ENCODE data around the gene NCSTN. TPM values are rescaled to one million over a fixed set of nuclear protein-coding genes. Genes with fewer than 3 reads are reported as not detected.
"Not testable (repeated sequence)": the region's sequence is repeated elsewhere in the genome, so short reads cannot be mapped to it uniquely, and the experiment has no call there.

The NCSTN gene
- total and polyA plus RNA-seq, 4 experiments from 2014 or later: 62.2 to 93.1 (median 68.0) TPM

DNA sequence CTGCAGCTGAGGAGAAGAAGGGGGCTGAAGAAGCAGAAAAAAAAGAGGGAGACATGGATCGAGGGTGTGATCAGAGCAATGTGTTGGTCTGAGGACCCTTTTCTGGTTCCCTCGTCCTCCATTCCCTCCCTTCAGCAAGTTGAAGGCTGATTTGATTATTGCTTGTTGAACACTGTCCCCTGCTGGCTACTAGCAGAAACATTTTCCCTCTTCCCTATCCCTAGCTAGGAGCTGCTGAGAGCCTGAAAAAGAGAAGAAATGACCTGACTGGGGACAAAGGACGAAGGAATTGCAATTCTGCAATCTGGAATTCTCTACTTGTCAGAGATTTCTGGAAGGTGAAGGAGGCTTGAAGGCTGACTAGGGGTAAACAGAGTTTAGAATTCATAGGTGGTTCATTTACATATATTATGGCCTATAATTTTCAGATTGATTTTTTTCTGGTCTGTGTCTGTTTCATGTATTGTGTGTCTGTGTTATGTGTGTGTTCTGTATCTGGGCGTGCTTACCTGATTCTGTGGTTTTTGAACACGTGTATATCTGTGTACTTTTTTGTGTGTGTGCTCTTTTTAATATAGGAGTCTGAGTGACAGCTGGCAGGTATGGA is 33.4 kb downstream of the NCSTN start:
- no peak overlapping the region for H3K4me3 ChIP-seq (ENCODE audit: low read length in 2 of 2)
- peak overlapping the region in 1 of 7 donors; percentile 31 for H3K27ac Mint-ChIP-seq
- H3K36me3 Mint-ChIP-seq: no peaks in the 10 kb centered on the region

DNA sequence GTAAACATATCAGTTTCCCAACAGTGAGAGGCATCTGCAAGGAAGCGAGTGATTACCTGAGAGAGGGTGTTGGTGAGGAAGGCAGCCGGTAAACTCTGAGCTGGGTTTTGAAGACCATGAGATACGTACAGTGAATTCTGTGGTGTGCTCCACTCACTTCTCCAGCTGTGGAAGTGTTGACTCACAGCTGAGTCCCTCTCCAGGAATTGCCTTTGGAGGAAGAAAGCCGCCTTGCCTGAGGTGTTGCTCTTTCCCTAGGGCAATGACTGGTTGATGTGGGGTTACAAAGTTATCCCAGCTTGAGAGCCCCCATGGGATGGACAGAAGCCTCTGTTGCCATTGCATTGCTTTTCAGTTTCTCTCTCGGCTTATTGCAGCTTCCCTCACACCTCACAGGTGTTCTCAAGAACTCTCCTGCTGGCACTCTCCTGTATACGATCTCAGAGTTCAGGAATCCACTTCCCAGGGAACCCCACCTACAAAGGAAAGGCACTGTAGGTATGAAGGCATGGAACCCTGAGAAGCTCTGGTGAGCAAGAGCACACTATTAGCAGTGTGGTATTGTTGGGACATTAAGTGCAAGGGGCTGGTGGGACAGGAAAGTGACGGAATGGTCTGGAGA is 34.5 kb downstream of the NCSTN start:
- Histone ChIP-seq H3K36me3 (ENCODE audit: insufficient read depth, low read length) (no peaks in the 10 kb centered on the region), H3K4me1 (ENCODE audit: insufficient read depth, low read length) (peaks cover 14% of the 10 kb centered on the region), H3K9me3 (ENCODE audit: control insufficient read depth in 1 of 2, low read length in 2 of 2) (no peaks in the 10 kb centered on the region), H3K27me3 (ENCODE audit: insufficient read depth, low read length) (no peaks in the 10 kb centered on the region), H3K27ac (ENCODE audit: low read depth, low read length) (no peak overlapping the region), H3K4me3 (ENCODE audit: low read length in 2 of 2) (no peak overlapping the region)
- Mint-ChIP-seq H3K9me3 (no peaks in the 10 kb centered on the region), H3K27ac (no peak overlapping the region), H3K27me3 (peaks cover 0 to 1% of the 10 kb centered on the region in 2 donors), H3K36me3 (no peaks in the 10 kb centered on the region), H3K4me1 (peaks cover 9 to 16% (median 12%) of the 10 kb centered on the region in 4 donors), H3K4me3 (no peak overlapping the region)
- DNase-seq: no peak
- ChIA-PET CTCF (ENCODE audit: partially characterized antibody) (interaction anchor here (0.9 to 9.9 kb wide), 15 partner anchors 9 to 292 kb away, joined by 3 to 77 read pairs (median 10); partner anchors contain the start of genes CASQ1, NCSTN, NHLH1 and PEX19), POLR2A (ENCODE audit: partially characterized antibody) (interaction anchor here (0.5 to 1.5 kb wide), 2 partner anchors 184 to 858 kb away, joined by 3 read pairs; no protein-coding TSS in a partner anchor)
- intact Hi-C loops (cut with micrococcal nuclease): loop anchor here (5.0 kb wide), 3 partner anchors 290 to 440 kb away; no protein-coding TSS in a partner anchor

More for the DNA sequence above, 33.4 kb downstream of the NCSTN start:
- ChIA-PET CTCF (ENCODE audit: partially characterized antibody) (interaction anchor here (0.5 to 9.9 kb wide), 21 partner anchors 8 to 299 kb away, joined by 3 to 77 read pairs (median 5); partner anchors contain the start of genes CASQ1, IGSF8, NCSTN and NHLH1), POLR2A (ENCODE audit: partially characterized antibody) (interaction anchor here (1.5 kb wide), 1 partner anchor 183 kb away, joined by 3 read pairs; no protein-coding TSS in a partner anchor)
- Mint-ChIP-seq H3K4me1 (peaks cover 9 to 16% (median 12%) of the 10 kb centered on the region in 4 donors), H3K9me3 (no peaks in the 10 kb centered on the region), H3K27me3 (peaks cover 0 to 1% of the 10 kb centered on the region in 2 donors), H3K4me3 (peak overlapping the region in 3 of 8 donors; percentile 17 to 62 (median 48))
- intact Hi-C loops (cut with micrococcal nuclease): loop anchor here (1.0 to 5.0 kb wide), 5 partner anchors 183 to 439 kb away; no protein-coding TSS in a partner anchor
- Histone ChIP-seq H3K27ac (ENCODE audit: low read depth, low read length) (no peak overlapping the region), H3K4me1 (ENCODE audit: insufficient read depth, low read length) (peaks cover 14% of the 10 kb centered on the region), H3K9me3 (ENCODE audit: control insufficient read depth in 1 of 2, low read length in 2 of 2) (no peaks in the 10 kb centered on the region), H3K27me3 (ENCODE audit: insufficient read depth, low read length) (no peaks in the 10 kb centered on the region), H3K36me3 (ENCODE audit: insufficient read depth, low read length) (no peaks in the 10 kb centered on the region)
- DNase-seq: peak in 4 of 5 donors; percentile 39 to 46 (median 44)

DNA sequence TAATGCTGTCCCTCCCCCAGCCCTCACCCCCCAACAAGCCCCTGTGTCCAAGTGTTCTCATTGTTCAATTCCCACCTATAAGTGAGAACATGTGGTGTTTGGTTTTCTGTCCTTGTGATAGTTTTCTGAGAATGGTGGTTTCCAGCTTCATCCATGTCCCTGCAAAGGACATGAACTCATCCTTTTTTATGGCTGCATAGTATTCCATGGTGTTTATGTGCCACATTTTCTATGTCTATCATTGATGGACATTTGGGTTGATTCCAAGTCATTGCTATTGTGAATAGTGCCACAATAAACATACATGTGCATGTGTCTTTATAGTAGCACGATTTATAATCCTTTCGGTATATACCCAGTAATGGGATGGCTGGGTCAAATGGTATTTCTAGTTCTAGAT is 41.6 kb downstream of the NCSTN start:
- H3K4me3 ChIP-seq (ENCODE audit: low read length in 2 of 2); POLR2A ChIA-PET (ENCODE audit: partially characterized antibody); H3K27ac ChIP-seq (ENCODE audit: low read depth, low read length); H3K9me3 ChIP-seq (ENCODE audit: control insufficient read depth in 1 of 2, low read length in 2 of 2); CTCF ChIA-PET (ENCODE audit: partially characterized antibody); H3K4me3 Mint-ChIP-seq; H3K4me1 ChIP-seq (ENCODE audit: insufficient read depth, low read length); DNase-seq; H3K36me3 Mint-ChIP-seq; H3K27me3 ChIP-seq (ENCODE audit: insufficient read depth, low read length); intact Hi-C loops (cut with micrococcal nuclease); H3K27me3 Mint-ChIP-seq; H3K4me1 Mint-ChIP-seq; H3K36me3 ChIP-seq (ENCODE audit: insufficient read depth, low read length); H3K27ac Mint-ChIP-seq: not testable (repeated sequence)
- H3K9me3 Mint-ChIP-seq: peaks cover 0 to 12% (median 1%) of the 10 kb centered on the region in 8 donors

DNA sequence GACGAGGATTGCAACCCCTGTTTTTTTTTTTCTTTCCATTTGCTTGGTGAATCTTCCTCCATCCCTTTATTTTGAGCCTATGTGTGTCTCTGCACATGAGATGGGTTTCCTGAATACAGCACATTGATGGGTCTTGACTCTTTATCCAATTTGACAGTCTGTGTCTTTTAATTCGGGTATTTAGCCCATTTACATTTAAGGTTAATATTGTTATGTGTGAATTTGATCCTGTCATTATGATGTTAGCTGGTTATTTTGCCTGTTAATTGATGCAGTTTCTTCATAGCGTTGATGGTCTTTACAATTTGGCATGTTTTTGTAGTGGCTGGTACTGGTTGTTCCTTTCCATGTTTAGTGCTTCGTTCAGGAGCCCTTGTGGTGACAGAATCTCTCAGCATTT is 45.2 kb downstream of the NCSTN start:
- H3K4me3 ChIP-seq (ENCODE audit: low read length in 2 of 2); intact Hi-C loops (cut with micrococcal nuclease); H3K4me3 Mint-ChIP-seq; H3K9me3 ChIP-seq (ENCODE audit: control insufficient read depth in 1 of 2, low read length in 2 of 2); DNase-seq; H3K27ac Mint-ChIP-seq; CTCF ChIA-PET (ENCODE audit: partially characterized antibody); H3K4me1 ChIP-seq (ENCODE audit: insufficient read depth, low read length); H3K27ac ChIP-seq (ENCODE audit: low read depth, low read length); H3K27me3 ChIP-seq (ENCODE audit: insufficient read depth, low read length); H3K36me3 Mint-ChIP-seq; POLR2A ChIA-PET (ENCODE audit: partially characterized antibody); H3K4me1 Mint-ChIP-seq; H3K36me3 ChIP-seq (ENCODE audit: insufficient read depth, low read length); H3K27me3 Mint-ChIP-seq: not testable (repeated sequence)
- H3K9me3 Mint-ChIP-seq: peaks cover 0 to 12% (median 1%) of the 10 kb centered on the region in 8 donors

DNA sequence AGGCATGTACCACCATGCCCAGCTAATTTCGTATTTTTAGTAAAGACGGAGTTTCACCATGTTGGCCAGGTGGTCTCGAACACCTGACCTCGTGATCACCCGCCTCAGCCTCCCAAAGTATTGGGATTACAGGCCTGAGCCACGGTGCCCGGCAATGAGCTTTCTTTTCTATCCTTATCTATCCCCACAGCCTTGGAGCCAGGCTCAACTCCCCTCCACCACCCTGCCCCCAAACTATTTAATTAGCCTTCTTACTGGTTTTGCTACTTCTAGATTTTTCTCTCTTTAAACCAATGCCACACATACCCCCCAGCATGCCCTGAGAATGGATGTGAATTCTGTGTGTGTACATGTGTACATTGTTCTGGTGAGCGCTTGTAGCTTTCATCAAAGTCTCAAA is 51.5 kb downstream of the NCSTN start:
- Mint-ChIP-seq H3K4me1 (peaks cover 0 to 5% (median 0%) of the 10 kb centered on the region in 4 donors), H3K36me3 (no peaks in the 10 kb centered on the region), H3K4me3 (no peak overlapping the region), H3K27me3 (peaks cover 6 to 13% of the 10 kb centered on the region in 2 donors), H3K27ac (no peak overlapping the region), H3K9me3 (no peaks in the 10 kb centered on the region)
- Histone ChIP-seq H3K36me3 (ENCODE audit: insufficient read depth, low read length) (no peaks in the 10 kb centered on the region), H3K4me1 (ENCODE audit: insufficient read depth, low read length) (peaks cover 1% of the 10 kb centered on the region), H3K4me3 (ENCODE audit: low read length in 2 of 2) (no peak overlapping the region), H3K27ac (ENCODE audit: low read depth, low read length) (no peak overlapping the region), H3K9me3 (ENCODE audit: control insufficient read depth in 1 of 2, low read length in 2 of 2) (no peaks in the 10 kb centered on the region), H3K27me3 (ENCODE audit: insufficient read depth, low read length) (no peaks in the 10 kb centered on the region)
- intact Hi-C loops (cut with micrococcal nuclease): no loop called here
- no peak for DNase-seq
- ChIA-PET POLR2A (ENCODE audit: partially characterized antibody) (no interaction called here), CTCF (ENCODE audit: partially characterized antibody) (no interaction called here)

DNA sequence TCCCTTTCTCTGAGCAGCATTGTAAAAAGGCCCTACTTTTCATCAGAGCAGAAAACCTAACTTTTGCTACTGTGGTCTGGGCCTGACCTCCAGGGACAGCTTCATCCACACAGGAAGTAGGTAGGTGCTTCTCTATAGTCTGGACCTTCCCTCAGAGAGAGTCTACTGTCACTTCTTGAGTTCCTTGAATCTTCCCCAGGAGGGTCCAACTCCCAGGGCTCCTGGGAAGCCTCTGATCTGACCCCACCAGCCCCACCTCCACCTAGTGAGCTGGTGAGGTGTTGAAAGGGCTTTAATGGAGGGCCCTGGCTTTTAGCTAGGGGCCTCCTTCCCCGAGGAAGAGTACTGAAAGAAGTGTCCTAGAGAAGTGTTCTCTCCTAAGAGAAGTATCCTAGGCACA is 54.5 kb downstream of the NCSTN start:
- ChIA-PET POLR2A (ENCODE audit: partially characterized antibody) (no interaction called here), CTCF (ENCODE audit: partially characterized antibody) (interaction anchor here (0.6 to 1.4 kb wide), 2 partner anchors 17 to 42 kb away, joined by 3 to 5 read pairs; no protein-coding TSS in a partner anchor)

DNA sequence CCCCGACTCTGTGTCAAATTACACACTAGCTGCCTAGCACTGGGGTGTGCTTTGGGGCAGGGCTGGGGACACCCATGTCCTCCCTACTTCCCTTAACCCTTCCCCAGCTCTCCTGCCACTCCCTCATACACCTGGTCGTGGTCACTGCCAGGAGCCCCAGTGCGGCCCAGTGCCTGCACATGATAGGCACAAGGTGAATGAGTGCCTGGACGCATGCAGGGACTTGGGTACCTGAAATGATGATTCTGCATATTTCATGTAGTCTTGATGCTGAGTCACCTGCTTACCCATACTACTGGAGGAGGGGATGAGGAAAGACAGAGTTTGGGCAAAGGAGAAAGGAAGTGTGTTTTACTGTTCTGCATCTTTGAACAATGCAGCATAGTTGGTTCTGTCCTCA is 55.6 kb downstream of the NCSTN start:
- Mint-ChIP-seq H3K4me3 (peak overlapping the region in 7 of 8 donors; percentile 5 to 44 (median 23)), H3K9me3 (no peaks in the 10 kb centered on the region), H3K36me3 (no peaks in the 10 kb centered on the region), H3K4me1 (peaks cover 4 to 11% (median 6%) of the 10 kb centered on the region in 4 donors), H3K27me3 (peaks cover 19 to 25% of the 10 kb centered on the region in 2 donors), H3K27ac (no peak overlapping the region)
- Histone ChIP-seq H3K4me1 (ENCODE audit: insufficient read depth, low read length) (peaks cover 15% of the 10 kb centered on the region), H3K27me3 (ENCODE audit: insufficient read depth, low read length) (peaks cover 9% of the 10 kb centered on the region), H3K27ac (ENCODE audit: low read depth, low read length) (no peak overlapping the region), H3K4me3 (ENCODE audit: low read length in 2 of 2) (no peak overlapping the region), H3K36me3 (ENCODE audit: insufficient read depth, low read length) (no peaks in the 10 kb centered on the region), H3K9me3 (ENCODE audit: control insufficient read depth in 1 of 2, low read length in 2 of 2) (no peaks in the 10 kb centered on the region)
- CTCF ChIA-PET (ENCODE audit: partially characterized antibody): interaction anchor here (0.6 kb wide), 1 partner anchor 277 kb away, joined by 3 read pairs; no protein-coding TSS in a partner anchor
- intact Hi-C loops (cut with micrococcal nuclease): no loop called here
- POLR2A ChIA-PET (ENCODE audit: partially characterized antibody): no interaction called here
- DNase-seq: no peak

More for the DNA sequence above, 54.5 kb downstream of the NCSTN start:
- DNase-seq: no peak
- Mint-ChIP-seq H3K4me3 (no peak overlapping the region), H3K27me3 (peaks cover 18 to 25% of the 10 kb centered on the region in 2 donors), H3K4me1 (peaks cover 4 to 11% (median 6%) of the 10 kb centered on the region in 4 donors), H3K9me3 (no peaks in the 10 kb centered on the region), H3K36me3 (no peaks in the 10 kb centered on the region), H3K27ac (no peak overlapping the region)
- intact Hi-C loops (cut with micrococcal nuclease): no loop called here
- Histone ChIP-seq H3K4me3 (ENCODE audit: low read length in 2 of 2) (no peak overlapping the region), H3K4me1 (ENCODE audit: insufficient read depth, low read length) (peaks cover 15% of the 10 kb centered on the region), H3K27me3 (ENCODE audit: insufficient read depth, low read length) (peaks cover 9% of the 10 kb centered on the region), H3K36me3 (ENCODE audit: insufficient read depth, low read length) (no peaks in the 10 kb centered on the region), H3K27ac (ENCODE audit: low read depth, low read length) (no peak overlapping the region), H3K9me3 (ENCODE audit: control insufficient read depth in 1 of 2, low read length in 2 of 2) (no peaks in the 10 kb centered on the region)

Measured in CD4-positive, alpha-beta memory T cell (primary cell).